HCT116 (cell line): Measurements from ENCODE around the gene OR10AD1. TPM values are rescaled to one million over a fixed set of nuclear protein-coding genes. Genes with fewer than 3 reads are reported as not detected.

Experiments used
- ATAC-seq: fragments of 200-7000 bp; cut with Tn5 transposase; 2 replicates; pipeline ENCODE4 v1.9.1; 2020; ENCODE audit warnings: mild to moderate bottlenecking, moderate library complexity
- BruUV-seq: library from RNA; stranded (reverse); fragments of 400-500 nt; replicated peaks from 2 replicates; lab custom pipeline; 2021; lab: Mats Ljungman, UMichigan
- CTCF ChIA-PET: fragments of 300-600 bp; sonication (Branson Sonifier 250); formaldehyde crosslinking; loops from one replicate; lab custom pipeline; 2021; ENCODE audit warnings: antibody characterized with exemption; lab: Charles Lee
- POLR2A ChIA-PET: fragments of 300-600, 350-600 bp; sonication (Branson Sonifier 250); formaldehyde crosslinking; loops from one replicate; lab custom pipeline; 2021; ENCODE audit warnings: antibody characterized with exemption; lab: Charles Lee
- RAD21 ChIA-PET, 2 experiments: fragments of 300-600 bp; sonication (Branson Sonifier 250); formaldehyde crosslinking; loops; one replicate each; lab custom pipeline; 2023; ENCODE audit warnings: low total read pairs in 2 of 2; ENCODE audit not compliant: uncharacterized antibody in 2 of 2, unreplicated experiment in 2 of 2, low non-redundant PET in 1 of 2; lab: Charles Lee
- DNase-seq: peaks from one replicate; pipeline ENCODE4 v3.0.0-alpha.2; 2010; ENCODE audit warnings: low read depth, low spot score
- H2AFZ ChIP-seq: fragments of 200-600 bp; shearing (Covaris generic), sonication (generic); 2 replicates; pipeline ENCODE4 v1.6.1; 2017; ENCODE audit warnings: low read depth, mixed run types, mixed read lengths, antibody characterized with exemption, low read length; ENCODE audit not compliant: poor library complexity, severe bottlenecking
- H3K27ac ChIP-seq: 2 replicates; pipeline ENCODE4 v1.5.1; 2012; ENCODE audit warnings: low read depth, low read length
- H3K27me3 ChIP-seq: fragments of 200-600 bp; sonication (generic); 2 replicates; pipeline ENCODE4 v1.6.1; 2016; ENCODE audit warnings: mixed run types, low read length, mixed read lengths; ENCODE audit not compliant: insufficient read depth
- H3K36me3 ChIP-seq, 2 experiments: fragments of 200-500 bp in 1 of 2; fragments of 200-600 bp in 1 of 2; sonication (Bioruptor generic) in 1 of 2; sonication (generic) in 1 of 2; 2 replicates each; pipeline versions ENCODE4 v1.5.1 to v1.6.1; 2014 to 2016; ENCODE audit warnings: low read length in 2 of 2, inconsistent platforms in 1 of 2, mixed read lengths in 1 of 2, mixed run types in 1 of 2; ENCODE audit not compliant: insufficient read depth in 2 of 2, control insufficient read depth in 1 of 2
- H3K4me1 ChIP-seq, 2 experiments: fragments of 200-600 bp in 1 of 2; sonication (generic) in 1 of 2; 2 replicates each; pipeline versions ENCODE4 v1.5.1 to v1.6.1; 2012 to 2017; ENCODE audit warnings: low read length in 2 of 2, inconsistent platforms in 1 of 2, mild to moderate bottlenecking in 1 of 2, mixed read lengths in 1 of 2, mixed run types in 1 of 2, moderate library complexity in 1 of 2; ENCODE audit not compliant: insufficient read depth in 2 of 2, control insufficient read depth in 1 of 2
- H3K4me2 ChIP-seq: fragments of 200-600 bp; sonication (generic); 2 replicates; pipeline ENCODE4 v1.6.1; 2017; ENCODE audit warnings: mixed run types, low read length, mixed read lengths
- H3K4me3 ChIP-seq, 2 experiments: fragments of 200-600 bp in 1 of 2; sonication (generic) in 1 of 2; replicated peaks in 1 of 2; 2 replicates each; pipeline ENCODE4 v1.5.1; 2011 to 2016; ENCODE audit warnings: low read length in 2 of 2, control low read depth in 1 of 2, low read depth in 1 of 2, mild to moderate bottlenecking in 1 of 2, mixed read lengths in 1 of 2, mixed run types in 1 of 2
- H3K79me2 ChIP-seq: fragments of 200-600 bp; sonication (generic); 2 replicates; pipeline ENCODE4 v1.6.1; 2017; ENCODE audit warnings: mild to moderate bottlenecking, mixed run types, low read length, moderate library complexity, mixed read lengths; ENCODE audit not compliant: insufficient read depth
- H3K9ac ChIP-seq: fragments of 200-600 bp; sonication (generic); 2 replicates; pipeline ENCODE4 v1.6.1; 2016; ENCODE audit warnings: low read length, mixed read lengths
- H3K9me2 ChIP-seq: fragments of 200-600 bp; sonication (generic), shearing (Covaris generic); 2 replicates; pipeline ENCODE4 v1.6.1; 2017; ENCODE audit warnings: mixed run types, mild to moderate bottlenecking, moderate library complexity; ENCODE audit not compliant: insufficient read depth
- H3K9me3 ChIP-seq, 2 experiments: fragments of 200-500 bp in 1 of 2; fragments of 200-600 bp in 1 of 2; sonication (Bioruptor generic) in 1 of 2; sonication (generic) in 1 of 2; 2 replicates each; pipeline ENCODE4 v1.6.1; 2014 to 2017; ENCODE audit warnings: low read length in 2 of 2, mixed read lengths in 2 of 2, inconsistent platforms in 1 of 2, low read depth in 1 of 2, mild to moderate bottlenecking in 1 of 2, mixed run types in 1 of 2, moderate library complexity in 1 of 2; ENCODE audit not compliant: control insufficient read depth in 1 of 2, insufficient read depth in 1 of 2
- H4K20me1 ChIP-seq: fragments of 200-600 bp; sonication (generic), shearing (Covaris generic); 2 replicates; pipeline ENCODE4 v1.6.1; 2017; ENCODE audit warnings: mixed run types, mild to moderate bottlenecking, moderate library complexity; ENCODE audit not compliant: insufficient read depth
- CBX3 ChIP-seq: IDR thresholded peaks from 2 replicates; pipeline ENCODE4 v1.6.1; 2012; ENCODE audit warnings: low read depth
- CEBPB ChIP-seq: IDR thresholded peaks from 2 replicates; pipeline ENCODE4 v1.6.1; 2012; ENCODE audit warnings: low read depth
- EZH2phosphoT487 ChIP-seq: fragments of 200-600 bp; IDR thresholded peaks from 2 replicates; pipeline ENCODE4 v1.6.1; 2018; ENCODE audit warnings: antibody characterized with exemption, borderline replicate concordance
- JUND ChIP-seq: IDR thresholded peaks from 2 replicates; pipeline ENCODE4 v1.6.1; 2012
- POLR2AphosphoS5 ChIP-seq: IDR thresholded peaks from 2 replicates; pipeline ENCODE4 v1.6.1; 2011; ENCODE audit warnings: mild to moderate bottlenecking, low read depth, low read length, moderate library complexity
- SIN3A ChIP-seq: IDR thresholded peaks from 2 replicates; pipeline ENCODE4 v1.6.1; 2012; ENCODE audit warnings: low read depth
- SP1 ChIP-seq: IDR thresholded peaks from 2 replicates; pipeline ENCODE4 v1.6.1; 2012; ENCODE audit warnings: low read depth
- SRF ChIP-seq: IDR thresholded peaks from 2 replicates; pipeline ENCODE4 v1.6.1; 2012; ENCODE audit warnings: low read depth
- TCF7L2 ChIP-seq: IDR thresholded peaks from 2 replicates; pipeline ENCODE4 v1.7.0; 2011; ENCODE audit warnings: borderline replicate concordance, inconsistent platforms; ENCODE audit not compliant: insufficient read depth, insufficient read length; ENCODE audit errors: extremely low read depth
- YY1 ChIP-seq: IDR thresholded peaks from 2 replicates; pipeline ENCODE4 v1.6.1; 2011; ENCODE audit warnings: low read length, low read depth, moderate library complexity, mild to moderate bottlenecking; ENCODE audit not compliant: insufficient replicate concordance; ENCODE audit errors: extremely low read depth
- ZFX ChIP-seq: fragments of 450-650 bp; IDR thresholded peaks from 2 replicates; pipeline ENCODE4 v1.6.1; 2017
- ZNF274 ChIP-seq: fragments of 200-500 bp; sonication (Bioruptor generic); IDR thresholded peaks from 2 replicates; pipeline ENCODE4 v1.6.1; 2014; ENCODE audit warnings: mild to moderate bottlenecking, low read depth, low read length, inconsistent platforms
- intact Hi-C: fragments of 100-400 bp; cut with micrococcal nuclease; formaldehyde crosslinking; loops from 2 replicates; pipeline ENCODE4 v1.10.0; 2022
- total RNA-seq: library from RNA; stranded (reverse); gene quantifications from one replicate; pipeline ENCODE4 v1.2.1, GENCODE V29; 2021; ENCODE audit not compliant: unreplicated experiment
- TF ChIP-seq, protein P1 (sequence below): IDR thresholded peaks from 2 replicates; pipeline ENCODE4 v1.6.1; 2012
- TF ChIP-seq, protein P2 (sequence below): IDR thresholded peaks from 2 replicates; pipeline ENCODE4 v1.6.1; 2012

OR10AD1 gene
- total RNA-seq, 1 experiment from 2014 or later, result not detected

DNA sequence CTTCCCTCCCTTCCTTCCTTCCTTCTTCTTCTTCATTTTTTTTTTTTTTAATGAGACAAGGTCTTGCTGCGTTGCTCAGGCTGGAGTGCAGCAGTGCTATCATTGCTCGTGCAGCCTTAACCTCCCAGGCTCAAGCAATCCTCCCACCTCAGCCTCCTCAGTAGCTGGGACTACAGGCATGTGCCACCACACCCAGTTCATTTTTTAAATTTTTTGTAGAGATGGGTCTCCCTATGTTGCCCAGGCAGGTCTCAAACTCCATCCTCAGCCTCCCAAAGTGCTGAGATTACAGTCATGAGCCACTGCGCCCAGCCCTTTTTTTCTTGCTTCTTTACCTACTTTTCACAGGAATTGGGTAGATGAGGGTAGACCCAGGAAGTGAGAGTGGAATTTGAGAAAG is 1.6 kb downstream of the OR10AD1 start:
- Histone ChIP-seq H3K79me2 (no peaks in the 10 kb centered on the region), H3K4me3 (no peak overlapping the region), H3K27ac (no peak overlapping the region), H3K36me3 (no peaks in the 10 kb centered on the region), H3K9ac (no peak overlapping the region), H2AFZ (no peak overlapping the region), H3K9me3 (no peaks in the 10 kb centered on the region), H4K20me1 (no peaks in the 10 kb centered on the region), H3K9me2 (no peaks in the 10 kb centered on the region), H3K27me3 (no peaks in the 10 kb centered on the region), H3K4me1 (peaks cover 10 to 20% of the 10 kb centered on the region in 2 experiments; a peak in 3 of 4 replicates), H3K4me2 (no peak overlapping the region)
- ChIA-PET CTCF (no interaction called here), RAD21 (no interaction called here), POLR2A (no interaction called here)
- TF ChIP-seq ZNF274 (no peak), CBX3 (no peak), JUND (no peak), SRF (no peak), TCF7L2 (no peak), SIN3A (no peak), SP1 (no peak), CEBPB (no peak), EZH2phosphoT487 (no peak), ZFX (no peak), POLR2AphosphoS5 (no peak), YY1 (no peak)
- TF ChIP-seq, protein P1, sequence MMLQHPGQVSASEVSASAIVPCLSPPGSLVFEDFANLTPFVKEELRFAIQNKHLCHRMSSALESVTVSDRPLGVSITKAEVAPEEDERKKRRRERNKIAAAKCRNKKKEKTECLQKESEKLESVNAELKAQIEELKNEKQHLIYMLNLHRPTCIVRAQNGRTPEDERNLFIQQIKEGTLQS, result no peak
- TF ChIP-seq, protein P2, sequence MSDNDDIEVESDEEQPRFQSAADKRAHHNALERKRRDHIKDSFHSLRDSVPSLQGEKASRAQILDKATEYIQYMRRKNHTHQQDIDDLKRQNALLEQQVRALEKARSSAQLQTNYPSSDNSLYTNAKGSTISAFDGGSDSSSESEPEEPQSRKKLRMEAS, result no peak
- BruUV-seq, result no TSS peak
- intact Hi-C loops, result no loop called here
- ATAC-seq, result no peak
- no peak for DNase-seq
